H1 (cell line): ENCODE measurements around the gene NPBWR2. TPM values are rescaled to one million over a fixed set of nuclear protein-coding genes. Genes with fewer than 3 reads are reported as not detected.

ENCODE experiments used
- EP300 ChIP-seq, 2 experiments: IDR thresholded peaks; 1 replicate in 1 of 2; 2 replicates in 1 of 2; pipeline ENCODE4 v1.6.1; 2011 to 2012; ENCODE audit warnings: low read depth in 2 of 2, low read length in 2 of 2, mild to moderate bottlenecking in 2 of 2, borderline replicate concordance in 1 of 2, inconsistent platforms in 1 of 2, moderate library complexity in 1 of 2
- HDAC6 ChIP-seq: IDR thresholded peaks from one replicate; pipeline ENCODE4 v1.7.1; 2012; ENCODE audit warnings: low read depth, mild to moderate bottlenecking, inconsistent platforms, low read length, moderate library complexity
- JUN ChIP-seq: IDR thresholded peaks from 2 replicates; pipeline ENCODE4 v1.6.1; 2011; ENCODE audit warnings: low read depth, mild to moderate bottlenecking, improper control_type of control experiment, low read length
- POLR2AphosphoS5 ChIP-seq: IDR thresholded peaks from 2 replicates; pipeline ENCODE4 v1.6.1; 2011; ENCODE audit warnings: low read depth, low read length
- RAD21 ChIP-seq, 2 experiments: IDR thresholded peaks in 1 of 2; conservative IDR thresholded peaks in 1 of 2; 2 replicates each; pipeline ENCODE4 v1.6.1; 2011; ENCODE audit warnings: low read depth in 2 of 2, low read length in 2 of 2, improper control_type of control experiment in 1 of 2, inconsistent platforms in 1 of 2, mild to moderate bottlenecking in 1 of 2, moderate library complexity in 1 of 2
- RBBP5 ChIP-seq: IDR thresholded peaks from 2 replicates; pipeline ENCODE4 v1.7.1; 2012; ENCODE audit warnings: low read depth, mild to moderate bottlenecking, inconsistent platforms, low read length, moderate library complexity, borderline replicate concordance
- SP2 ChIP-seq: IDR thresholded peaks from 2 replicates; pipeline ENCODE4 v1.6.1; 2012; ENCODE audit warnings: mild to moderate bottlenecking, low read length, inconsistent platforms
- TEAD4 ChIP-seq: IDR thresholded peaks from 2 replicates; pipeline ENCODE4 v1.6.1; 2012; ENCODE audit warnings: low read depth, low read length, inconsistent platforms, mixed read lengths
- YY1 ChIP-seq: IDR thresholded peaks from 2 replicates; pipeline ENCODE4 v1.6.1; 2011; ENCODE audit warnings: low read depth, mild to moderate bottlenecking, low read length
- polyA plus RNA-seq, 7 experiments: library from polyadenylated mRNA; depleted of rRNA in 3 of 7; stranded (reverse) in 5 of 7; unstranded in 2 of 7; fragments of >200 nt in 5 of 7; fragments of 200-250 nt in 2 of 7; gene quantifications; 1 replicate in 5 of 7; 2 replicates in 1 of 7; 4 replicates in 1 of 7; pipeline versions ENCODE4 v1.2.1 to v1.2.3, GENCODE V29; 2011 to 2013; ENCODE audit warnings: missing spikeins in 2 of 7, mixed read lengths in 2 of 7
- total RNA-seq: library from RNA; stranded (reverse); fragmentation: NEBNext Ultra II Directional; extraction: Animal tissue kit (Norgen Biotek cat#: 25700); gene quantifications from 2 replicates; pipeline ENCODE4 v1.2.1, GENCODE V29; 2021
- TF ChIP-seq, protein P1 (sequence below), 3 experiments: IDR thresholded peaks; 1 replicate in 2 of 3; 2 replicates in 1 of 3; pipeline versions ENCODE4 v1.5.1 to v1.6.1; 2011; ENCODE audit warnings: low read length in 3 of 3, mild to moderate bottlenecking in 3 of 3, inconsistent platforms in 2 of 3, low read depth in 1 of 3, moderate library complexity in 1 of 3; ENCODE audit not compliant: insufficient read depth in 1 of 3; ENCODE audit errors: control extremely low read depth in 1 of 3

Gene NPBWR2
- total and polyA plus RNA-seq, 2 of the 8 experiments (the other 6 are each of a cell fraction or from before 2014, with no cell fraction given), result not detected

DNA sequence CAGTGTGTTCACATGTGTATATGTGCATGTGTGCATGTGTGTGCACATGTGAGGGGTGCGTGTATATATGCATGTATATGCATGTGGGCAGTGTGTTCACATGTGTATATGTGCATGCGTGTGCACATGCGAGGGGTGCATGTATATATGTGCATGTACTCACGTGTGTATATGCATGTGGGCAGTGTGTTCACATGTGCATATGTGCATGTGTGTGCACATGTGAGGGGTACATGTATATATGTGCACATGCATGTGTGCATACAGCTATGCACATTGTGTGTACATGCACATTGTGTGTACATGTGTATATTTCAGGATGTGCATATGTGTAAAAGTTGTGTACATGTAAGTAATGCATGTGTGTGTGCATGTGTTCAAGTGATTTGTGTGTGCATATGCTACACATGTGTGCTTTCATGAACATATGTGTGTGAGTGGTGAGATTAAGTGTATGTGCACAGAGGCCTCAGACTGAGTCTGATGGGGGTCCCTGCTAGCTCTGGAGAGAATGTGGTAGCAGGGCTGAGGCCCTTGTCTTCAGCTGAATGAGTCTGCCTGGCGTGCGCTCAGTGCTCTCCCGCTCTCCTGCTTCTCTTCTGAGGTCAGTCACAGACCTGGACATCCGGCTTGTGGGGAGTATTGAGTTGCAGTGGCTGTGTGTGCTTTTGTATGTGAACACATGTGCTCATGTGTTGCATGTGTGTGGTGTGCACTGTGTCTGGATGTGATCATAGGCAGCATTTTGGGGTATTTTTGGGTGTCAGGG, 37.0 kb upstream of the NPBWR2 start (continued):
- TF ChIP-seq TEAD4 (no peak), HDAC6 (no peak), RBBP5 (no peak), SP2 (no peak), POLR2AphosphoS5 (no peak), YY1 (no peak), EP300 (IDR thresholded peaks at IDR 0.05; ENCODE audit: borderline replicate concordance in 1 of 2, low read depth in 2 of 2, low read length in 2 of 2) (no peak), RAD21 (IDR thresholded peaks at IDR 0.05 in 1 of 2, conservative IDR thresholded peaks at IDR 0.05 in 1 of 2; ENCODE audit: low read depth in 2 of 2, low read length in 2 of 2) (no peak), JUN (no peak)
- TF ChIP-seq, protein P1, sequence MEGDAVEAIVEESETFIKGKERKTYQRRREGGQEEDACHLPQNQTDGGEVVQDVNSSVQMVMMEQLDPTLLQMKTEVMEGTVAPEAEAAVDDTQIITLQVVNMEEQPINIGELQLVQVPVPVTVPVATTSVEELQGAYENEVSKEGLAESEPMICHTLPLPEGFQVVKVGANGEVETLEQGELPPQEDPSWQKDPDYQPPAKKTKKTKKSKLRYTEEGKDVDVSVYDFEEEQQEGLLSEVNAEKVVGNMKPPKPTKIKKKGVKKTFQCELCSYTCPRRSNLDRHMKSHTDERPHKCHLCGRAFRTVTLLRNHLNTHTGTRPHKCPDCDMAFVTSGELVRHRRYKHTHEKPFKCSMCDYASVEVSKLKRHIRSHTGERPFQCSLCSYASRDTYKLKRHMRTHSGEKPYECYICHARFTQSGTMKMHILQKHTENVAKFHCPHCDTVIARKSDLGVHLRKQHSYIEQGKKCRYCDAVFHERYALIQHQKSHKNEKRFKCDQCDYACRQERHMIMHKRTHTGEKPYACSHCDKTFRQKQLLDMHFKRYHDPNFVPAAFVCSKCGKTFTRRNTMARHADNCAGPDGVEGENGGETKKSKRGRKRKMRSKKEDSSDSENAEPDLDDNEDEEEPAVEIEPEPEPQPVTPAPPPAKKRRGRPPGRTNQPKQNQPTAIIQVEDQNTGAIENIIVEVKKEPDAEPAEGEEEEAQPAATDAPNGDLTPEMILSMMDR (IDR thresholded peaks at IDR 0.05; ENCODE audit: control extremely low read depth in 1 of 3, insufficient read depth in 1 of 3, low read depth in 1 of 3, low read length in 3 of 3), result no peak
- TF ChIP-seq, all 59 proteins: peak for 0
